MCF 10A (cell line): ENCODE data around the gene TULP3. TPM values are rescaled to one million over a fixed set of nuclear protein-coding genes. Genes with fewer than 3 reads are reported as not detected.

Experiments
- BruUV-seq: library from RNA; stranded (reverse); fragments of 400-500 nt; replicated peaks from 2 replicates; lab custom pipeline; 2021; lab: Mats Ljungman, UMichigan
- CTCF ChIA-PET: fragments of 300-600 bp; sonication (Branson Sonifier 250); formaldehyde crosslinking; extraction: SDS; loops from one replicate; lab custom pipeline; 2021; ENCODE audit warnings: antibody characterized with exemption, inconsistent platforms; lab: Yijun Ruan, JAX
- POLR2A ChIA-PET: fragments of 300-600, 350-650 bp; sonication (Branson Sonifier 250); formaldehyde crosslinking; extraction: SDS; loops from one replicate; lab custom pipeline; 2020; ENCODE audit warnings: antibody characterized with exemption, inconsistent platforms; lab: Yijun Ruan, JAX
- DNase-seq: peaks from one replicate; pipeline ENCODE4 v3.0.0-alpha.2; 2018; ENCODE audit not compliant: unreplicated experiment
- H3K27ac Mint-ChIP-seq: one replicate; pipeline ENCODE4 v1.8.0; 2022; ENCODE audit warnings: mild to moderate bottlenecking, low read depth, mixed read lengths; ENCODE audit not compliant: unreplicated experiment
- H3K27me3 Mint-ChIP-seq: one replicate; pipeline ENCODE4 v1.8.0; 2022; ENCODE audit warnings: mixed read lengths; ENCODE audit not compliant: insufficient read depth, unreplicated experiment
- H3K36me3 Mint-ChIP-seq: one replicate; pipeline ENCODE4 v1.8.0; 2022; ENCODE audit warnings: mild to moderate bottlenecking, moderate library complexity, mixed read lengths; ENCODE audit not compliant: insufficient read depth, unreplicated experiment
- H3K4me1 Mint-ChIP-seq: one replicate; pipeline ENCODE4 v1.8.0; 2022; ENCODE audit warnings: mixed read lengths; ENCODE audit not compliant: insufficient read depth, unreplicated experiment
- H3K4me3 Mint-ChIP-seq: one replicate; pipeline ENCODE4 v1.8.0; 2022; ENCODE audit warnings: mild to moderate bottlenecking, moderate library complexity, mixed read lengths; ENCODE audit not compliant: unreplicated experiment
- H3K9me3 Mint-ChIP-seq: one replicate; pipeline ENCODE4 v1.8.0; 2022; ENCODE audit warnings: mixed read lengths; ENCODE audit not compliant: unreplicated experiment
- CTCF ChIP-seq: fragments of 200-600 bp; IDR thresholded peaks from one replicate; pipeline ENCODE4 v1.8.0; 2022; ENCODE audit warnings: antibody characterized with exemption, mild to moderate bottlenecking; ENCODE audit not compliant: unreplicated experiment
- intact Hi-C: fragments of 100-400 bp; cut with micrococcal nuclease; formaldehyde crosslinking; loops from 2 replicates; pipeline ENCODE4 v1.14.1; 2022
- total RNA-seq: library from RNA; stranded (reverse); gene quantifications from 2 replicates; pipeline ENCODE4 v1.2.3, GENCODE V29; 2022

Gene TULP3
- total RNA-seq, 1 experiment from 2014 or later: 36.2 TPM

GRCh38 chr12:2988494-2988893 lies 97.8 kb downstream of the TULP3 start:
- Mint-ChIP-seq H3K4me3 (no peak overlapping the region), H3K27ac (no peak overlapping the region), H3K27me3 (no peaks in the 10 kb centered on the region), H3K9me3 (no peaks in the 10 kb centered on the region), H3K36me3 (peaks cover 17% of the 10 kb centered on the region), H3K4me1 (peaks cover 8% of the 10 kb centered on the region)
- TF ChIP-seq CTCF: no peak
- POLR2A ChIA-PET: no interaction called here
- BruUV-seq: no TSS peak
- no peak for DNase-seq
- intact Hi-C loops: no loop called here
- CTCF ChIA-PET: interaction anchor here (0.5 kb wide), 1 partner anchor 250 kb away, joined by 4 read pairs; no protein-coding TSS in a partner anchor

Other genes starting within 250 kb of the TULP3 start
- 79.1 and 94.5 TPM in 2 replicates for gene FKBP4, start 95.9 kb upstream of the TULP3 start, total RNA-seq
- gene ITFG2, start 78.2 kb upstream of the TULP3 start, total RNA-seq: 26.5 and 28.1 TPM in 2 replicates
- not detected in 2 replicates for gene NRIP2, start 55.9 kb upstream of the TULP3 start, total RNA-seq
- not detected in 2 replicates for gene TEX52, start 33.9 kb upstream of the TULP3 start, total RNA-seq
- 31.7 and 49.9 TPM in 2 replicates for gene FOXM1, start 13.7 kb upstream of the TULP3 start, total RNA-seq
- 47.0 and 60.9 TPM in 2 replicates for gene RHNO1, start 13.7 kb upstream of the TULP3 start, total RNA-seq
- 17.5 and 33.8 TPM in 2 replicates for gene TEAD4, start 68.5 kb downstream of the TULP3 start, total RNA-seq
- gene TSPAN9, start 186.5 kb downstream of the TULP3 start, total RNA-seq: 12.6 and 13.4 TPM in 2 replicates